Sigmoid colon (tissue), 4 donors: ENCODE data around the gene GNB3.

ENCODE experiments used
- CTCF ChIP-seq, 4 experiments: fragments of 450-650 bp in 3 of 4; fragments of 200-600 bp in 1 of 4; IDR thresholded peaks; one replicate each; pipeline ENCODE4 v1.5.1; 2016 to 2019; ENCODE audit warnings: antibody characterized with exemption in 4 of 4, mild to moderate bottlenecking in 3 of 4, moderate library complexity in 2 of 4
- EP300 ChIP-seq, 4 donors: sonication (generic); formaldehyde crosslinking; IDR thresholded peaks; one replicate each; pipeline ENCODE4 v1.6.1; 2017; ENCODE audit warnings: antibody characterized with exemption in 4 of 4
- POLR2A ChIP-seq, 2 donors: fragments of 450-650 bp; IDR thresholded peaks; one replicate each; pipeline ENCODE4 v1.6.1; 2016; ENCODE audit warnings: antibody characterized with exemption in 2 of 2, mild to moderate bottlenecking in 2 of 2, moderate library complexity in 2 of 2

GRCh38 chr12:6851153-6851920 lies 10.6 kb downstream of the GNB3 start, which contains the start of gene CDCA3:
- TF ChIP-seq CTCF (IDR thresholded peaks at IDR 0.05) (no peak), POLR2A (IDR thresholded peaks at IDR 0.05) (peak; percentile 36 to 82), EP300 (IDR thresholded peaks at IDR 0.05) (no peak)
